DND-41 (cell line): Measurements from ENCODE around the gene USP7.

ENCODE experiments used
- EZH2 ChIP-seq: IDR thresholded peaks from 3 replicates; pipeline ENCODE4 v1.6.1; 2012; ENCODE audit warnings: borderline replicate concordance, low read depth, mild to moderate bottlenecking, moderate library complexity, low read length, inconsistent platforms; ENCODE audit not compliant: severe bottlenecking
- TF ChIP-seq, protein P1 (sequence below): IDR thresholded peaks from 2 replicates; pipeline ENCODE4 v1.5.1; 2012; ENCODE audit warnings: borderline replicate concordance, low read length, moderate library complexity, mild to moderate bottlenecking; ENCODE audit not compliant: poor library complexity, severe bottlenecking; ENCODE audit errors: extremely low read depth

GRCh38 chr16:8887952-8888560, 75.7 kb downstream of the USP7 start:
- TF ChIP-seq, protein P1, sequence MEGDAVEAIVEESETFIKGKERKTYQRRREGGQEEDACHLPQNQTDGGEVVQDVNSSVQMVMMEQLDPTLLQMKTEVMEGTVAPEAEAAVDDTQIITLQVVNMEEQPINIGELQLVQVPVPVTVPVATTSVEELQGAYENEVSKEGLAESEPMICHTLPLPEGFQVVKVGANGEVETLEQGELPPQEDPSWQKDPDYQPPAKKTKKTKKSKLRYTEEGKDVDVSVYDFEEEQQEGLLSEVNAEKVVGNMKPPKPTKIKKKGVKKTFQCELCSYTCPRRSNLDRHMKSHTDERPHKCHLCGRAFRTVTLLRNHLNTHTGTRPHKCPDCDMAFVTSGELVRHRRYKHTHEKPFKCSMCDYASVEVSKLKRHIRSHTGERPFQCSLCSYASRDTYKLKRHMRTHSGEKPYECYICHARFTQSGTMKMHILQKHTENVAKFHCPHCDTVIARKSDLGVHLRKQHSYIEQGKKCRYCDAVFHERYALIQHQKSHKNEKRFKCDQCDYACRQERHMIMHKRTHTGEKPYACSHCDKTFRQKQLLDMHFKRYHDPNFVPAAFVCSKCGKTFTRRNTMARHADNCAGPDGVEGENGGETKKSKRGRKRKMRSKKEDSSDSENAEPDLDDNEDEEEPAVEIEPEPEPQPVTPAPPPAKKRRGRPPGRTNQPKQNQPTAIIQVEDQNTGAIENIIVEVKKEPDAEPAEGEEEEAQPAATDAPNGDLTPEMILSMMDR: no peak
- TF ChIP-seq EZH2: no peak
